Osteoblast (primary cell): ENCODE measurements around the gene SOX5. TPM values are rescaled to one million over a fixed set of nuclear protein-coding genes. Genes with fewer than 3 reads are reported as not detected.
"Not testable (repeated sequence)": the region's sequence is repeated elsewhere in the genome, so short reads cannot be mapped to it uniquely, and the experiment has no call there.

Experiments
- DNase-seq: peaks from one replicate; pipeline ENCODE4 v3.0.0; 2011; ENCODE audit warnings: low spot score, mixed read lengths; ENCODE audit not compliant: insufficient read length; ENCODE audit errors: missing footprints
- H2AFZ ChIP-seq: 2 replicates; pipeline ENCODE4 v1.6.0; 2011; ENCODE audit warnings: mild to moderate bottlenecking, low read length
- H3K27ac ChIP-seq: 2 replicates; pipeline ENCODE4 v1.5.1; 2011; ENCODE audit warnings: mild to moderate bottlenecking, low read depth, low read length, moderate library complexity
- H3K27me3 ChIP-seq: 2 replicates; pipeline ENCODE4 v1.6.0; 2012; ENCODE audit warnings: mild to moderate bottlenecking, control low read depth, inconsistent platforms, low read length, moderate library complexity; ENCODE audit not compliant: insufficient read depth
- H3K36me3 ChIP-seq: 2 replicates; pipeline ENCODE4 v1.5.1; 2011; ENCODE audit warnings: mild to moderate bottlenecking, low read length, control low read depth, moderate library complexity; ENCODE audit not compliant: insufficient read depth
- H3K4me1 ChIP-seq: 2 replicates; pipeline ENCODE4 v1.5.1; 2011; ENCODE audit warnings: mild to moderate bottlenecking, low read length, control low read depth, moderate library complexity; ENCODE audit not compliant: insufficient read depth
- H3K4me2 ChIP-seq: 2 replicates; pipeline ENCODE4 v1.6.0; 2011; ENCODE audit warnings: mild to moderate bottlenecking, low read length; ENCODE audit not compliant: insufficient read depth
- H3K4me3 ChIP-seq: fragments of 200-600 bp; sonication (generic); 3 replicates; pipeline ENCODE4 v1.5.1; 2012; ENCODE audit warnings: mild to moderate bottlenecking, low read length, inconsistent platforms; ENCODE audit not compliant: insufficient read depth
- H3K79me2 ChIP-seq: 2 replicates; pipeline ENCODE4 v1.6.0; 2012; ENCODE audit warnings: mild to moderate bottlenecking, low read length, control low read depth, inconsistent platforms; ENCODE audit not compliant: insufficient read depth
- H3K9me3 ChIP-seq: 2 replicates; pipeline ENCODE4 v1.5.1; 2011; ENCODE audit warnings: low read depth, low read length, control low read depth
- H4K20me1 ChIP-seq: 2 replicates; pipeline ENCODE4 v1.6.0; 2012; ENCODE audit warnings: mild to moderate bottlenecking, low read length, control low read depth; ENCODE audit not compliant: insufficient read depth
- total RNA-seq: library from RNA; depleted of rRNA; stranded (reverse); fragments of >200 nt; gene quantifications from 2 replicates; pipeline ENCODE4 v1.2.3, GENCODE V29; 2012
- TF ChIP-seq, protein P1 (sequence below): IDR thresholded peaks from 2 replicates; pipeline ENCODE4 v1.5.1; 2011; ENCODE audit warnings: mild to moderate bottlenecking, low read depth, low read length, moderate library complexity; ENCODE audit errors: extremely low read depth

Gene SOX5
- total RNA-seq, 1 donor, result 5.1 TPM

DNA sequence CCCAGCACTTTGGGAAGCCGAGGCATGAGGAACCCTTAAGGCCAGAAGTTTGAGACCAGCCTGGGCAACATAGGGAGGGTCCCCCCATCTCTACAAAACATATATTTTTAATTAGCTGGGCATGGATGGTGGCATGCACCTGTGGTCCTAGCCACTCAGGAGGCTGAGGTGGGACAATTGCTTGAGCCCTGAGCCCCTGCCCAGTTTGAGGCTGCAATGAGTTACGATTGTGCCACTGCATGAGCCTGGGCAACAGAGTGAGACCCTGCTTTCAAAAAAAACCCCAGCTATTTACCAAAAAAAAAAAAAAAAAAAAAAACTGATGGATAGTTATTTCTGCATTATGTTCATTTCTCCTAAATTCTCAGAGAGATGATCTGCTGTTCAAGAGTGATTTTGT, 230.0 kb downstream of the SOX5 start:
- Histone ChIP-seq H3K9me3 (no peaks in the 10 kb centered on the region), H2AFZ (no peak overlapping the region), H3K27me3 (no peaks in the 10 kb centered on the region), H3K36me3 (no peaks in the 10 kb centered on the region), H4K20me1 (no peaks in the 10 kb centered on the region), H3K4me1 (no peaks in the 10 kb centered on the region), H3K4me3 (no peak overlapping the region), H3K27ac (no peak overlapping the region), H3K79me2 (no peaks in the 10 kb centered on the region), H3K4me2 (no peak overlapping the region)
- TF ChIP-seq, protein P1, sequence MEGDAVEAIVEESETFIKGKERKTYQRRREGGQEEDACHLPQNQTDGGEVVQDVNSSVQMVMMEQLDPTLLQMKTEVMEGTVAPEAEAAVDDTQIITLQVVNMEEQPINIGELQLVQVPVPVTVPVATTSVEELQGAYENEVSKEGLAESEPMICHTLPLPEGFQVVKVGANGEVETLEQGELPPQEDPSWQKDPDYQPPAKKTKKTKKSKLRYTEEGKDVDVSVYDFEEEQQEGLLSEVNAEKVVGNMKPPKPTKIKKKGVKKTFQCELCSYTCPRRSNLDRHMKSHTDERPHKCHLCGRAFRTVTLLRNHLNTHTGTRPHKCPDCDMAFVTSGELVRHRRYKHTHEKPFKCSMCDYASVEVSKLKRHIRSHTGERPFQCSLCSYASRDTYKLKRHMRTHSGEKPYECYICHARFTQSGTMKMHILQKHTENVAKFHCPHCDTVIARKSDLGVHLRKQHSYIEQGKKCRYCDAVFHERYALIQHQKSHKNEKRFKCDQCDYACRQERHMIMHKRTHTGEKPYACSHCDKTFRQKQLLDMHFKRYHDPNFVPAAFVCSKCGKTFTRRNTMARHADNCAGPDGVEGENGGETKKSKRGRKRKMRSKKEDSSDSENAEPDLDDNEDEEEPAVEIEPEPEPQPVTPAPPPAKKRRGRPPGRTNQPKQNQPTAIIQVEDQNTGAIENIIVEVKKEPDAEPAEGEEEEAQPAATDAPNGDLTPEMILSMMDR, result no peak
- DNase-seq, result no peak

DNA sequence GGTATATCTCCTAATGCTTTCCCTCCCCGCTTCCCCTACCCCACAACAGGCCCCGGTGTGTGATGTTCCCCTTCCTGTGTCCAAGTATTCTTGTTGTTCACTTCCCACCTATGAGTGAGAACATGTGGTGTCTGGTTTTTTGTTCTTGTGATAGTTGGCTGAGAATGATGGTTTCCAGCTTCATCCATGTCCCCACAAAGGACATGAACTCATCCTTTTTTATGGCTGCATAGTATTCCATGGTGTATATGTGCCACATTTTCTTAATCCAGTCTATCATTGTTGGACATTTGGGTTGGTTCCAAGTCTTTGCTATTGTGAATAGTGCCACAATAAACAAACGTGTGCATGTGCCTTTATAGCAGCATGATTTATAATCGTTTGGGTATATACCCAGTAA, 239.1 kb downstream of the SOX5 start:
- not testable (repeated sequence) for H2AFZ ChIP-seq, H3K27ac ChIP-seq, H3K4me1 ChIP-seq, H3K9me3 ChIP-seq, H4K20me1 ChIP-seq, H3K79me2 ChIP-seq, H3K4me3 ChIP-seq, H3K36me3 ChIP-seq, H3K4me2 ChIP-seq, DNase-seq, H3K27me3 ChIP-seq

DNA sequence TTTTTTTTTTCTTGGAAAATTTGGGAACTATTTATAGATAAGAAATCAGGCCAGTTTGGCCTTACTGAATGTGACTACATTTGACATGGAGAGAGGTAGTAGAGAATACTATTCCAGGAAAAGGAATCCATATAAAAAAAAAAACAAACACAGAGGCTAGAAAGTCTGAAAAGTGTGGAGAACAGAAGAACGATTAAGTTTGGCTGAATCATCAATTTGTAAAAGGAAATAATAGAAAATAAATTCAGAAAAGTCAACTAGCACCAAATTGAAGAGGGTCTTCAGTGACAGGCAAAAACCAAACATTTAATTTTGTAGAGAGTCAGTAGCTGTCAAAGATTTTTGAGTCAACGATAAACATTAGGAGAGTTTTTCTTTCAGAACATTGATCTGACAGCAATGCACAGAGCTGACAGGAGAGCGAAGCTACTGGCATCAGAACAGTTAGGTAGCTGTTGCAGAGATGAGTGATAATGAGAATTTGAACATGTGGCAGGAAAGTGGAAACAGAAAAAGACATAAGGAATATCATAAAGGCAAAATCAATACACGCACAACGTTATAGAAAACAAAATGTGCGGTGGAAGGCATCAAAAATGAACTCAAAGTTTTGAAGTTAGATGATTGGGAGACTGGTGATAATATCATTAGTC, 241.2 kb downstream of the SOX5 start:
- no peak overlapping the region for H2AFZ ChIP-seq
- H4K20me1 ChIP-seq, result no peaks in the 10 kb centered on the region
- no peaks in the 10 kb centered on the region for H3K36me3 ChIP-seq
- H3K4me2 ChIP-seq, result no peak overlapping the region
- no peaks in the 10 kb centered on the region for H3K79me2 ChIP-seq
- H3K27ac ChIP-seq, result no peak overlapping the region
- DNase-seq, result no peak
- no peaks in the 10 kb centered on the region for H3K4me1 ChIP-seq
- no peaks in the 10 kb centered on the region for H3K9me3 ChIP-seq
- H3K4me3 ChIP-seq, result no peak overlapping the region
- no peaks in the 10 kb centered on the region for H3K27me3 ChIP-seq
- TF ChIP-seq, protein P1, result no peak

DNA sequence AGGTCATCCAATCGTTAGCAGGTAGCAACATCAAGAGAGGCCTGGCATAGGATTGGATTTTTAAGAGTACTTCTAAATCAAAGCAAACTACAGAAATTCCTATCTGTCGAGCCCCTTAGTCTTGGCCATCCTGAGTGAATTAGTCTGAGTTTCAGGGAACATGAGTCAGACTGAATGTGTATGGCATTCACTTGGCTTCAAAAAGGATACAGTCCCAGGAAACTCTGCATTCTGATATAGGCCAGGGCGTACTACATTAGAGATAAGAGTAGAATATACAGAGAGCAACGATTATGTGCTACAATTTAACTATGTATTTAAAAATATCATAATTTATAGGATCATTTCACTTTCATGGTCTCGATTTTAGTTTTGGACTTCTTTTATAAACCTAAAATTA, 242.2 kb downstream of the SOX5 start:
- Histone ChIP-seq H3K27ac (no peak overlapping the region), H3K79me2 (no peaks in the 10 kb centered on the region), H3K4me2 (no peak overlapping the region), H2AFZ (no peak overlapping the region), H3K27me3 (no peaks in the 10 kb centered on the region), H3K9me3 (no peaks in the 10 kb centered on the region), H3K4me3 (no peak overlapping the region), H4K20me1 (no peaks in the 10 kb centered on the region), H3K4me1 (no peaks in the 10 kb centered on the region), H3K36me3 (no peaks in the 10 kb centered on the region)
- no peak for DNase-seq
- TF ChIP-seq, protein P1, result no peak
